Adipose tissue (tissue), 3 donors: ENCODE measurements around the gene NMNAT2. TPM values are rescaled to one million over a fixed set of nuclear protein-coding genes. Genes with fewer than 3 reads are reported as not detected.

Experiments
- H3K27ac ChIP-seq: one replicate; pipeline ENCODE4 v1.5.1; 2013; ENCODE audit warnings: low read depth, low read length
- WGBS, 3 donors: extraction: QIAGEN DNeasy Blood & Tissue Kit; methylation state at CpG; one replicate each; pipeline ENCODE4 v1.1.7; 2013; 5-methylcytosine and 5-hydroxymethylcytosine counted together
- polyA plus RNA-seq, 3 donors: library from polyadenylated mRNA; stranded (reverse); fragments of 200-250 nt; gene quantifications; one replicate each; pipeline ENCODE4 v1.2.3, GENCODE V29; 2013
- donor health status: healthy with polysubstance abuse.
- donor health status: Bipolar disorder and iron deficiency.
- donor health status: healthy.

The NMNAT2 gene
- polyA plus RNA-seq, 3 donors: 0.90 to 1.9 (median 1.3) TPM

- H3K27ac ChIP-seq: no peak overlapping the region
- WGBS, 3 donors: 50 to 92% (median 90%) methylated on average over 2 of the region's 2 CpGs
These were observed 43.4 kb downstream of the NMNAT2 start for GRCh38 chr1:183374825-183375224.

GRCh38 chr1:183372586-183373230 is 45.5 kb downstream of the NMNAT2 start:
- no peak overlapping the region for H3K27ac ChIP-seq
- 75 to 89% (median 75%) methylated on average over 4 of the region's 4 CpGs for WGBS, 3 donors

- H3K27ac ChIP-seq: no peak overlapping the region
- 42 to 69% (median 64%) methylated on average over 8 of the region's 8 CpGs for WGBS, 3 donors
These were observed 47.7 kb downstream of the NMNAT2 start for GRCh38 chr1:183370399-183371058.

- H3K27ac ChIP-seq: no peak overlapping the region
- WGBS, 3 donors: 73 to 88% (median 83%) methylated on average over 11 of the region's 11 CpGs
These were observed 49.7 kb downstream of the NMNAT2 start for GRCh38 chr1:183368213-183369108.

GRCh38 chr1:183366116-183366515 is 52.1 kb downstream of the NMNAT2 start:
- 88 to 95% (median 95%) methylated on average over 1 of the region's 1 CpG for WGBS, 3 donors
- H3K27ac ChIP-seq: no peak overlapping the region

GRCh38 chr1:183365676-183366075 is 52.5 kb downstream of the NMNAT2 start:
- 48 to 57% (median 56%) methylated on average over 2 of the region's 2 CpGs for WGBS, 3 donors
- H3K27ac ChIP-seq: no peak overlapping the region

- WGBS, 3 donors: 89 to 95% (median 92%) methylated on average over 4 of the region's 4 CpGs
- H3K27ac ChIP-seq: no peak overlapping the region
These were observed 53.1 kb downstream of the NMNAT2 start for GRCh38 chr1:183365093-183365492.

GRCh38 chr1:183363972-183364371 is 54.2 kb downstream of the NMNAT2 start:
- 63 to 90% (median 73%) methylated on average over 3 of the region's 3 CpGs for WGBS, 3 donors
- no peak overlapping the region for H3K27ac ChIP-seq

- no peak overlapping the region for H3K27ac ChIP-seq
- WGBS, 3 donors: 65 to 75% (median 71%) methylated on average over 4 of the region's 4 CpGs
These were observed 57.1 kb downstream of the NMNAT2 start for GRCh38 chr1:183361081-183361480.

- H3K27ac ChIP-seq: no peak overlapping the region
- WGBS, 3 donors: 51 to 57% (median 51%) methylated on average over 5 of the region's 5 CpGs
These were observed 57.7 kb downstream of the NMNAT2 start for GRCh38 chr1:183360473-183360872.

- no peak overlapping the region for H3K27ac ChIP-seq
- WGBS, 3 donors: 78 to 85% (median 83%) methylated on average over 6 of the region's 6 CpGs
These were observed 61.5 kb downstream of the NMNAT2 start for GRCh38 chr1:183356534-183357182.

GRCh38 chr1:183355797-183356196 is 62.4 kb downstream of the NMNAT2 start:
- 91 to 92% (median 92%) methylated on average over 3 of the region's 3 CpGs for WGBS, 3 donors
- no peak overlapping the region for H3K27ac ChIP-seq

- 83 to 95% (median 91%) methylated on average over 6 of the region's 6 CpGs for WGBS, 3 donors
- H3K27ac ChIP-seq: no peak overlapping the region
These were observed 63.0 kb downstream of the NMNAT2 start for GRCh38 chr1:183355181-183355580.

GRCh38 chr1:183353597-183353996 is 64.6 kb downstream of the NMNAT2 start:
- H3K27ac ChIP-seq: no peak overlapping the region
- WGBS, 3 donors: 66 to 74% (median 73%) methylated on average over 1 of the region's 1 CpG

- WGBS, 3 donors: 43 to 49% (median 44%) methylated on average over 6 of the region's 6 CpGs
- no peak overlapping the region for H3K27ac ChIP-seq
These were observed 68.9 kb downstream of the NMNAT2 start for GRCh38 chr1:183349201-183349711.

- no peak overlapping the region for H3K27ac ChIP-seq
- WGBS, 3 donors: 44 to 58% (median 54%) methylated on average over 8 of the region's 8 CpGs
These were observed 71.9 kb downstream of the NMNAT2 start for GRCh38 chr1:183346276-183346732.

GRCh38 chr1:183339556-183340167 is 78.5 kb downstream of the NMNAT2 start:
- 69 to 89% (median 87%) methylated on average over 4 of the region's 4 CpGs for WGBS, 3 donors
- H3K27ac ChIP-seq: no peak overlapping the region
